HEK293 (cell line): ENCODE data around the gene SHROOM3.

Source experiments
- CTCF ChIA-PET: fragments of 350-600 bp; formaldehyde crosslinking; extraction: SDS; loops from one replicate; lab custom pipeline; 2021; ENCODE audit warnings: antibody characterized with exemption; lab: Yijun Ruan, JAX
- POLR2A ChIA-PET: fragments of 300-600 bp; formaldehyde crosslinking; extraction: SDS; loops from one replicate; lab custom pipeline; 2020; ENCODE audit warnings: antibody characterized with exemption, inconsistent platforms; lab: Yijun Ruan, JAX
- H3K27ac ChIP-seq: fragments of 200-500 bp; sonication (Bioruptor generic); 2 replicates; pipeline ENCODE4 v1.5.1; 2014; ENCODE audit warnings: low read depth, low read length, control low read depth, inconsistent platforms; ENCODE audit errors: extremely low read depth
- H3K36me3 ChIP-seq, 2 experiments: fragments of 200-500 bp in 1 of 2; sonication (Bioruptor generic) in 1 of 2; 1 replicate in 1 of 2; 2 replicates in 1 of 2; pipeline ENCODE4 v1.5.1; 2014 to 2017; ENCODE audit warnings: inconsistent platforms in 2 of 2, low read length in 2 of 2; ENCODE audit not compliant: control insufficient read depth in 2 of 2, insufficient read depth in 1 of 2
- H3K4me1 ChIP-seq: fragments of 200-500 bp; sonication (Bioruptor generic); 2 replicates; pipeline ENCODE4 v1.5.1; 2014; ENCODE audit warnings: mild to moderate bottlenecking, low read length, inconsistent platforms; ENCODE audit not compliant: control insufficient read depth, insufficient read depth
- H3K4me3 ChIP-seq: 2 replicates; pipeline ENCODE4 v1.5.1; 2011; ENCODE audit warnings: low read depth, mild to moderate bottlenecking, control low read depth, low read length, moderate library complexity
- H3K9me3 ChIP-seq: fragments of 200-500 bp; sonication (Bioruptor generic); 2 replicates; pipeline ENCODE4 v1.5.1; 2014; ENCODE audit warnings: low read depth, low read length, inconsistent platforms; ENCODE audit not compliant: control insufficient read depth, insufficient read depth
- AEBP2 ChIP-seq: fragments of 450-650 bp; formaldehyde crosslinking; IDR thresholded peaks from 2 replicates; pipeline ENCODE4 v1.5.1; 2016; ENCODE audit warnings: missing biosample characterization, missing genetic modification characterization, borderline replicate concordance
- BCL11A ChIP-seq: fragments of 450-650 bp; formaldehyde crosslinking; IDR thresholded peaks from 2 replicates; pipeline ENCODE4 v1.5.1; 2016; ENCODE audit warnings: low read depth, missing biosample characterization, missing genetic modification characterization
- CTCF ChIP-seq: fragments of 450-650 bp; formaldehyde crosslinking; IDR thresholded peaks from 2 replicates; pipeline ENCODE4 v1.5.1; 2016; ENCODE audit warnings: missing biosample characterization, missing genetic modification characterization
- SP7 ChIP-seq: fragments of 450-650 bp; formaldehyde crosslinking; IDR thresholded peaks from 2 replicates; pipeline ENCODE4 v1.5.1; 2016; ENCODE audit warnings: missing biosample characterization, missing genetic modification characterization
- YY1 ChIP-seq: fragments of 450-650 bp; formaldehyde crosslinking; IDR thresholded peaks from 2 replicates; pipeline ENCODE4 v1.5.1; 2018; ENCODE audit warnings: missing biosample characterization, missing genetic modification characterization
- ZBTB11 ChIP-seq: fragments of 450-650 bp; formaldehyde crosslinking; conservative IDR thresholded peaks from 2 replicates; pipeline ENCODE4 v1.5.1; 2016; ENCODE audit warnings: low read depth, missing biosample characterization, missing genetic modification characterization
- ZNF140 ChIP-seq: fragments of 450-650 bp; formaldehyde crosslinking; IDR thresholded peaks from 2 replicates; pipeline ENCODE4 v1.5.1; 2016; ENCODE audit warnings: missing biosample characterization, missing genetic modification characterization
- ZNF341 ChIP-seq: fragments of 450-650 bp; formaldehyde crosslinking; IDR thresholded peaks from 2 replicates; pipeline ENCODE4; 2016; ENCODE audit warnings: low read depth, missing biosample characterization, missing genetic modification characterization
- ZNF354C ChIP-seq: fragments of 450-650 bp; formaldehyde crosslinking; IDR thresholded peaks from 2 replicates; pipeline ENCODE4 v1.5.1; 2016; ENCODE audit warnings: missing biosample characterization, missing genetic modification characterization, low read depth, borderline replicate concordance
- ZNF362 ChIP-seq: fragments of 450-650 bp; formaldehyde crosslinking; IDR thresholded peaks from 2 replicates; pipeline ENCODE4 v1.5.1; 2016; ENCODE audit warnings: missing biosample characterization, missing genetic modification characterization
- ZNF391 ChIP-seq: fragments of 450-650 bp; formaldehyde crosslinking; IDR thresholded peaks from 2 replicates; pipeline ENCODE4 v1.5.1; 2016; ENCODE audit warnings: low read depth, missing biosample characterization, missing genetic modification characterization, borderline replicate concordance
- ZNF518A ChIP-seq: fragments of 450-650 bp; formaldehyde crosslinking; conservative IDR thresholded peaks from 2 replicates; pipeline ENCODE4 v1.5.1; 2016; ENCODE audit warnings: low read depth, missing biosample characterization, missing genetic modification characterization
- ZNF561 ChIP-seq: fragments of 450-650 bp; IDR thresholded peaks from 2 replicates; pipeline ENCODE4 v1.5.1; 2018; ENCODE audit warnings: missing biosample characterization, missing genetic modification characterization, borderline replicate concordance
- ZNF629 ChIP-seq: fragments of 450-650 bp; formaldehyde crosslinking; IDR thresholded peaks from 2 replicates; pipeline ENCODE4 v1.5.1; 2017; ENCODE audit warnings: missing biosample characterization, missing genetic modification characterization
- ZNF654 ChIP-seq: fragments of 450-650 bp; formaldehyde crosslinking; IDR thresholded peaks from 2 replicates; pipeline ENCODE4 v1.5.1; 2016; ENCODE audit warnings: low read depth, missing biosample characterization, missing genetic modification characterization
- ZNF670 ChIP-seq: fragments of 450-650 bp; formaldehyde crosslinking; IDR thresholded peaks from 2 replicates; pipeline ENCODE4 v1.5.1; 2016; ENCODE audit warnings: missing biosample characterization, missing genetic modification characterization, low read depth
- ZXDB ChIP-seq: fragments of 450-650 bp; formaldehyde crosslinking; IDR thresholded peaks from 2 replicates; pipeline ENCODE4 v1.5.1; 2016; ENCODE audit warnings: missing biosample characterization, missing genetic modification characterization

Gene SHROOM3

GRCh38 chr4:76758290-76758882 is 323.4 kb downstream of the SHROOM3 start:
- no peaks in the 10 kb centered on the region for H3K4me1 ChIP-seq
- H3K36me3 ChIP-seq = peaks cover 0 to 63% of the 10 kb centered on the region in 2 experiments; a peak in 1 of 3 replicates
- no peak overlapping the region for H3K27ac ChIP-seq
- POLR2A ChIA-PET = no interaction called here
- CTCF ChIA-PET = interaction anchor here (0.6 to 1.5 kb wide), 12 partner anchors 13 to 843 kb away, joined by 3 to 6 read pairs (median 3); no protein-coding TSS in a partner anchor
- H3K4me3 ChIP-seq = no peak overlapping the region
- TF ChIP-seq ZXDB (no peak), ZNF362 (tag by site-specific recombination) (peak; percentile 86), ZNF654 (peak; percentile 34), CTCF (tag by site-specific recombination) (peak; percentile 31; the same call in 1 of the 2 replicates), YY1 (0 out of 2 replicates have a peak, but pooled peaks have one; percentile 41), SP7 (tag by site-specific recombination) (no peak)
- no peaks in the 10 kb centered on the region for H3K9me3 ChIP-seq

GRCh38 chr4:76758996-76759395 is 324.0 kb downstream of the SHROOM3 start:
- ChIA-PET CTCF (interaction anchor here (1.5 kb wide), 1 partner anchor 9 kb away, joined by 4 read pairs; no protein-coding TSS in a partner anchor), POLR2A (no interaction called here)
- H3K4me1 ChIP-seq = no peaks in the 10 kb centered on the region
- TF ChIP-seq ZNF670 (tag by site-specific recombination) = no peak
- TF ChIP-seq ZBTB11 (tag by site-specific recombination) = no peak
- no peak for TF ChIP-seq ZNF354C (tag by site-specific recombination)
- no peak for TF ChIP-seq ZNF391 (tag by site-specific recombination)
- no peak for TF ChIP-seq ZNF518A
- TF ChIP-seq ZNF341 (tag by site-specific recombination) = no peak
- no peak for TF ChIP-seq ZNF654
- no peak for TF ChIP-seq ZNF140 (tag by site-specific recombination)
- no peak for TF ChIP-seq BCL11A (tag by site-specific recombination)
- TF ChIP-seq ZNF629 = no peak
- TF ChIP-seq AEBP2 (tag by site-specific recombination) = no peak
- TF ChIP-seq ZNF561 (tag by site-specific recombination) = no peak
- H3K9me3 ChIP-seq = no peaks in the 10 kb centered on the region
- H3K27ac ChIP-seq = no peak overlapping the region
- no peak overlapping the region for H3K4me3 ChIP-seq
- H3K36me3 ChIP-seq = peaks cover 0 to 63% of the 10 kb centered on the region in 2 experiments; a peak in 1 of 3 replicates
